Ascending aorta (tissue), 2 donors: ENCODE measurements around the gene DIP2A. TPM values are rescaled to one million over a fixed set of nuclear protein-coding genes. Genes with fewer than 3 reads are reported as not detected.

Experiments
- DNase-seq, 2 donors: peaks; one replicate each; pipeline ENCODE4 v3.0.0-alpha.2; 2019; ENCODE audit warnings: low spot score in 2 of 2
- H3K27ac ChIP-seq, 2 donors: fragments of 200-600 bp; sonication (generic); one replicate each; pipeline ENCODE4 v1.5.1; 2016 to 2017; ENCODE audit warnings: mild to moderate bottlenecking in 1 of 2
- H3K27me3 ChIP-seq: fragments of 200-600 bp; sonication (generic); one replicate; pipeline ENCODE4 v1.5.1; 2017
- H3K36me3 ChIP-seq, 2 donors: fragments of 200-600 bp; sonication (generic); one replicate each; pipeline ENCODE4 v1.5.1; 2016
- H3K4me1 ChIP-seq, 2 donors: fragments of 200-600 bp; sonication (generic); one replicate each; pipeline ENCODE4 v1.5.1; 2016 to 2017; ENCODE audit warnings: mild to moderate bottlenecking in 1 of 2
- H3K4me3 ChIP-seq, 2 donors: fragments of 200-600 bp; sonication (generic); one replicate each; pipeline ENCODE4 v1.5.1; 2016 to 2017; ENCODE audit warnings: mild to moderate bottlenecking in 1 of 2
- H3K9me3 ChIP-seq, 2 donors: fragments of 200-600 bp; sonication (generic); one replicate each; pipeline ENCODE4 v1.5.1; 2016
- CTCF ChIP-seq, 3 experiments: fragments of 200-600 bp in 2 of 3; fragments of 450-650 bp in 1 of 3; sonication (generic) in 2 of 3; IDR thresholded peaks; one replicate each; pipeline ENCODE4 v1.5.1; 2016 to 2019; ENCODE audit warnings: antibody characterized with exemption in 3 of 3, mild to moderate bottlenecking in 1 of 3, moderate library complexity in 1 of 3
- intact Hi-C: fragments of 100-400 bp; cut with DNase I; formaldehyde crosslinking; loops from one replicate; pipeline ENCODE4 v1.15.1; 2023
- total RNA-seq: library from RNA; depleted of rRNA; stranded (reverse); fragments of >200 nt; gene quantifications from one replicate; pipeline ENCODE4 v1.1.0, GENCODE V29; 2016

DIP2A gene
- total RNA-seq, 1 donor from 2014 or later, result 72.8 TPM

- no peak for TF ChIP-seq CTCF (IDR thresholded peaks at IDR 0.05)
- H3K27ac ChIP-seq, result no peak overlapping the region
- no peak overlapping the region for H3K4me3 ChIP-seq
- no peak for DNase-seq
- H3K27me3 ChIP-seq, result no peaks in the 10 kb centered on the region
- no peaks in the 10 kb centered on the region for H3K36me3 ChIP-seq
- H3K9me3 ChIP-seq, result no peaks in the 10 kb centered on the region
- H3K4me1 ChIP-seq, result peaks cover 0 to 1% of the 10 kb centered on the region in 2 donors
- intact Hi-C loops, result no loop called here
Measured at GRCh38 chr21:46616656-46617055, 158.0 kb downstream of the DIP2A start.

GRCh38 chr21:46617267-46618051 is 158.8 kb downstream of the DIP2A start:
- Histone ChIP-seq H3K9me3 (no peaks in the 10 kb centered on the region), H3K4me1 (peaks cover 4 to 6% of the 10 kb centered on the region in 2 donors), H3K36me3 (no peaks in the 10 kb centered on the region), H3K4me3 (no peak overlapping the region), H3K27me3 (no peaks in the 10 kb centered on the region), H3K27ac (no peak overlapping the region)
- intact Hi-C loops, result no loop called here
- TF ChIP-seq CTCF (IDR thresholded peaks at IDR 0.05), result no peak
- DNase-seq, result no peak

- Histone ChIP-seq H3K4me1 (peaks cover 8% of the 10 kb centered on the region in 2 donors), H3K4me3 (no peak overlapping the region), H3K36me3 (no peaks in the 10 kb centered on the region), H3K27me3 (no peaks in the 10 kb centered on the region), H3K27ac (no peak overlapping the region), H3K9me3 (no peaks in the 10 kb centered on the region)
- DNase-seq, result no peak
- intact Hi-C loops, result no loop called here
- TF ChIP-seq CTCF (IDR thresholded peaks at IDR 0.05), result no peak
Measured at GRCh38 chr21:46618738-46619379, 160.2 kb downstream of the DIP2A start.

Other genes starting within 250 kb of the DIP2A start
- gene LSS, start 230.1 kb upstream of the DIP2A start, total RNA-seq, result 49.4 TPM
- 121 TPM for gene MCM3AP, start 173.3 kb upstream of the DIP2A start, total RNA-seq
- 0.53 TPM for gene YBEY, start 172.5 kb upstream of the DIP2A start, total RNA-seq
- gene C21orf58, start 135.0 kb upstream of the DIP2A start, total RNA-seq, result 3.2 TPM
- gene PCNT, start 134.7 kb upstream of the DIP2A start, total RNA-seq, result 39.9 TPM
- 0.53 TPM for gene S100B, start 146.2 kb downstream of the DIP2A start, total RNA-seq
- gene PRMT2, start 176.8 kb downstream of the DIP2A start, total RNA-seq, result 23.3 TPM